Measurements from ENCODE around the gene ZNF778. TPM values are rescaled to one million over a fixed set of nuclear protein-coding genes. Genes with fewer than 3 reads are reported as not detected.
A peak's percentile ranks its signal among the peaks of the same experiment; 100 is the strongest.

ZNF778 gene
- total RNA-seq (1 to 10 TPM; 6.6 to 9.0 (median 8.0) TPM), polyA plus RNA-seq (1.6 TPM)
- long read RNA-seq, donor 1, full-length matches to known transcripts: 3 of 11 reads
- long read RNA-seq, donor 1, partial matches to known transcripts: 0 of 11 reads
- long read RNA-seq, donor 1, other reads (novel, unspliced or antisense): 8 of 11 reads
- long read RNA-seq, donor 2, partial matches to known transcripts: 0 of 4 reads
- long read RNA-seq, donor 2, other reads (novel, unspliced or antisense): 4 of 4 reads
- long read RNA-seq, donor 3, partial matches to known transcripts: 1 of 17 reads
- long read RNA-seq, donor 3, other reads (novel, unspliced or antisense): 14 of 17 reads
- long read RNA-seq, donor 4, partial matches to known transcripts: 0 of 2 reads
- long read RNA-seq, donor 4, other reads (novel, unspliced or antisense): 2 of 2 reads

DNA sequence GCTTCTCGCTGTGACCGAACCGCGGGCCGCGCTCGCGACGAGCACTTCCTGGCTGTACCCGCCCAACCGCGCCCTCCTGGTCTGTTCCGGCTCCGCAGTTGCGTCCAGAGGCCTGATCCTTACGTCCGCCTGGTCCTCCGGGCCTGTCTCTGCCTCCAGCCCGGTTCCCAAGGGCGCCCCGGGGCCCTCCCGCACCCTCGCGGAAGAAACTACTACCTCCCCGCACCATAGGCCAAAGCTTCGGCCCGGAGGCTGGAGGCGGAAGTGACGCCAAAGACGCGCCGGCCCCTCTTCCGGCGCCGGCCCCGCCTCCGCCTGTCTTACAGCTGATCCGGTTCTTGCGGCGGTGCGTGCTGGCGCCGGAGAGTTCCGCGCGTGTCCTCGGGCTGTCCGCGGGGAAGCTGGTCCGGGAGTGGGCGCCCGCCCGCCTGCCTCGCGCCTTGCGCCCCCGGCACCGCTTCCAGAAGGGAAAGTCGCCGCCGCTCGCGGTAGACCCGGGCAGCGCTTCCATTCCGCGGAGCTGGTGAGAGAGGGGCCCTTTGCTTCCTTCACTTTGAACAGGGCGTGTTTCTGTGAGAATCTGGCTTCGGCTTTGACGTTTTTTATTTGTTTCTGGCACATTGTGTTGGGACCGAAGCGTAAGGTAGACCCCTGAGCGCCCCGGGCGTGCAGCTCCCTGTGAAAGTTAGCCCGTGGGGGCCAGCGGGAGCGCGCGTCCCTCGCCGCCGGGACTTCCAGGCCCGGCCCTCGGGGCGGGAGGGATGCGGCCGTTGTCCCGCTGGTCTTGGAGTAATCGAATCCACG, at the start of gene ZNF778:
ZNF778 (plus strand) TSS at position 316 of the 804 bp plus-strand sequence. CDS start 3,425 bp downstream, outside the sequence.
- Histone ChIP-seq H3K27ac (ENCODE audit: low read length) (peak within 1 kb of the TSS; percentile 92), H3K4me3 (ENCODE audit: low read length) (peak within 1 kb of the TSS; percentile 83), H3K4me1 (ENCODE audit: control insufficient read depth, insufficient read depth, low read length) (no peaks in the 10 kb centered on the region), H3K27me3 (ENCODE audit: control insufficient read depth, insufficient read depth) (no peaks in the 10 kb centered on the region), H3K9me3 (ENCODE audit: control insufficient read depth, low read length) (no peaks in the 10 kb centered on the region)
- under 1% methylated on average over 91 of the region's 91 CpGs for WGBS
- intact Hi-C loops (cut with DNase I): loop anchor here in 3 of 4 donors (10.0 kb wide), 2 partner anchors 273 to 473 kb away; no protein-coding TSS in a partner anchor
- DNase-seq: peak; percentile 85 to 95 (median 92)
- ATAC-seq: peak; percentile 96

DNA sequence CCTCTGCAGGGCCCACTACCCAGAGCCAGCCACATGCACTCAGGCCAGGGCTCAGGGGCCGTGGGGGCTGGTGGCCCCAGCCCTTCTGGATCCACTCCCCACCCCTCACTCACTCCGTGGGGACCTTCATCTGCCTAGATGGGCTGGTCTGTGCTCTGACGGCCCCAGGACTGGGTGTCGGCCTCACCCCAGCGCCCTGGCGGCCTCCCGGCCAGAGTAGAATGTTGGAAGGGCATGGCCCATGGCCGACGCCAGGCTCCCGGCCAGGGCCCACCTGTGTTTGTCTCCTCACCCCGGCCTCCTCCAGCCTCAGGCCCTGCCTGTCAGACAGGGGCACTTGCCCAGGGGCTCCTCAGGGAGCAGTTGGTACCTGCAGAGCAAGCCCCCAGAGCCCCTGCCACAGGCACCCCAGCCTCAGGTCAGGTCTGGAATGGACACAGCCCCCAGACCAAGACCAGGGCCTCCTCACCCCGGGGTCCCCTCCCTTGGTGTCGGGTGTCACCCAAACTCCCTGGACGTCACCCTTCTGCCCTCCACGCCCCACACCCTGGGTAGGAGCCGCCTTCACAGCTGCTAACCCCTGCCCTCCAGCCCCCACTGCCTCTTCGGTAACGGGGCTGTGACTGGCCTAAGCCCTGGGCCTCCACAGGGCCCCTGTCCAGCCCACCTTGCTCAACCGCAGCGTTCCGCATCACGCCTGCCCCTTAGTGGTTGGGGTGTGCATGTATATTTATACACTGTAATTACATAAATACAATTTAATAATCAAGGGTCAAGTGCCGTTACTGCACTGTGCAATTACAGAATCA, 48.9 kb upstream of the ZNF778 start:
- Histone ChIP-seq H3K27ac (ENCODE audit: low read length) (no peak overlapping the region), H3K4me3 (ENCODE audit: low read length) (no peak overlapping the region), H3K4me1 (ENCODE audit: control insufficient read depth, insufficient read depth, low read length) (no peaks in the 10 kb centered on the region), H3K9me3 (ENCODE audit: control insufficient read depth, low read length) (no peaks in the 10 kb centered on the region), H3K27me3 (ENCODE audit: control insufficient read depth, insufficient read depth) (no peaks in the 10 kb centered on the region)
- intact Hi-C loops (cut with DNase I): loop anchor here in 3 of 4 donors (5.0 to 10.0 kb wide), 4 partner anchors 231 to 431 kb away; partner anchors contain the start of gene APRT (in 1 of the 3)
- DNase-seq: peak; percentile 11 to 56 (median 47)
- WGBS: 70% methylated on average over 23 of the region's 23 CpGs
- no peak for ATAC-seq

DNA sequence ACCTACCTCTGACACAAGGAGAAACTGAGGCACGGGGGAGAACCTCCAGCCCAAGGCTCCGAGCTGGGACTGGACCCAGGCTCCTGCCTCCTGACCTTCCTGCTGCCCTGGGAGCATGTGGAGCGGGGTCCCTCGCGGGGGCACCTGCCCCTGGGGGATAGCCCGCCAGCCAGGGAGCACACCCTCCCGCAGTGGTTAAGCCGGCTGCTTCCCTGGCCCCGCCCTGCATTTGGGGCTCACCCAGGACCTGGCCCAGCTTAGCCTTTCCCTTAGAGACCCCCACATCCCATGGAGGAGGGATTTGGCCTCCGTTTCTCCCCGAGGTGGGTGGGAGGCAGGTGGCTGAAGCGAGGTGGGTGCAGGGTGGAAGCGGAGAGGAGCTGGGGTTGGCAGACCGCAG, 47.7 kb upstream of the ZNF778 start:
- Histone ChIP-seq H3K9me3 (ENCODE audit: control insufficient read depth, low read length) (no peaks in the 10 kb centered on the region), H3K27ac (ENCODE audit: low read length) (no peak overlapping the region), H3K4me3 (ENCODE audit: low read length) (no peak overlapping the region), H3K27me3 (ENCODE audit: control insufficient read depth, insufficient read depth) (no peaks in the 10 kb centered on the region), H3K4me1 (ENCODE audit: control insufficient read depth, insufficient read depth, low read length) (no peaks in the 10 kb centered on the region)
- peak; percentile 14 to 53 (median 42) for DNase-seq
- no peak for ATAC-seq
- 80% methylated on average over 14 of the region's 14 CpGs for WGBS
- intact Hi-C loops (cut with DNase I): loop anchor here in 3 of 4 donors (5.0 to 10.0 kb wide), 4 partner anchors 232 to 432 kb away; partner anchors contain the start of gene APRT (in 1 of the 3)

DNA sequence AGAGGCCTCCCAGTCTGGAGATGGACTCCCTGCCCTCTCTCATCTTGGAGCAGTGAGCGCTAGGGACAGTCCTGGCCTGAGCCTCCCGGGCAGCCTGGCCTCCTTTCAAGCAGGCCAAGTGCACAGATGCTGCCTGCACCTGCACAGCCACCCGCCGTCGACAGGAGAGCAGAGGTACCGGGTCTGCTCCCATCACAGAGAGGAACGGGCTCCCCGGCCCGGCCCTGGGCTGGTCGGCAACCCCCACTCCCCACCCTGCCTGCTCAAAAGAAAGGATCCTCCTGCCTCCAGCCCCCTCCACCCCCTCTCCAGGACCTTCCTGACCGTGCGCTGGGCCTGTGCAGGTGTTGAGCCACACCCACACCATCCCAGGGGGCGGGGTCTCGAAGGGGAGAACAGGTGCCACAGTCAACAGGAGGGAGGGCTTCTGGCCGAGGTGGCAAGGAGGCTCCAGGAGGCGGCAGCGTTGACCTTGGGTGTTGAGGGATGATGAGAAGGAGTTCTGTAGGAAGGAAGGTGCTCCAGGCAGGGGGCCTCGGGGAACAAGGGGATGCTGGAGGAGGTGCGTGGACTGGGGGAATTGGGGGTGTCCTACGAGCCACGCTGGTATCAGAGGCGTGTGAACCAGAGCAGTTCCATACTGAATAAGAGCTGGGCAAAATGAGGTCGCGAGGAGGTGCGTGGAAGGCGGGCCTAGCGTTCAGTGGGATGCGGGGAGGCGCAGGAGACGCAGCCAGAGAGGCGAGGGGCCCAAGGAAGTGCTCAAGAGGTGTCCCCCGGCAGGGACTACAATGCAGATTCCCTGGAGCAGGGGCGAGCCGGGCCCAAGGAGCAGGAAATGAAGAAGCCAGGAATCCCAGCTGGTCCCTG, 46.9 kb upstream of the ZNF778 start:
- ATAC-seq (no peak), DNase-seq (peak; percentile 30 to 70 (median 39))
- Histone ChIP-seq H3K4me3 (ENCODE audit: low read length) (peak overlapping the region; percentile 22), H3K27me3 (ENCODE audit: control insufficient read depth, insufficient read depth) (no peaks in the 10 kb centered on the region), H3K4me1 (ENCODE audit: control insufficient read depth, insufficient read depth, low read length) (no peaks in the 10 kb centered on the region), H3K9me3 (ENCODE audit: control insufficient read depth, low read length) (no peaks in the 10 kb centered on the region), H3K27ac (ENCODE audit: low read length) (no peak overlapping the region)
- intact Hi-C loops (cut with DNase I): no loop called here
- 17% methylated on average over 34 of the region's 34 CpGs for WGBS

DNA sequence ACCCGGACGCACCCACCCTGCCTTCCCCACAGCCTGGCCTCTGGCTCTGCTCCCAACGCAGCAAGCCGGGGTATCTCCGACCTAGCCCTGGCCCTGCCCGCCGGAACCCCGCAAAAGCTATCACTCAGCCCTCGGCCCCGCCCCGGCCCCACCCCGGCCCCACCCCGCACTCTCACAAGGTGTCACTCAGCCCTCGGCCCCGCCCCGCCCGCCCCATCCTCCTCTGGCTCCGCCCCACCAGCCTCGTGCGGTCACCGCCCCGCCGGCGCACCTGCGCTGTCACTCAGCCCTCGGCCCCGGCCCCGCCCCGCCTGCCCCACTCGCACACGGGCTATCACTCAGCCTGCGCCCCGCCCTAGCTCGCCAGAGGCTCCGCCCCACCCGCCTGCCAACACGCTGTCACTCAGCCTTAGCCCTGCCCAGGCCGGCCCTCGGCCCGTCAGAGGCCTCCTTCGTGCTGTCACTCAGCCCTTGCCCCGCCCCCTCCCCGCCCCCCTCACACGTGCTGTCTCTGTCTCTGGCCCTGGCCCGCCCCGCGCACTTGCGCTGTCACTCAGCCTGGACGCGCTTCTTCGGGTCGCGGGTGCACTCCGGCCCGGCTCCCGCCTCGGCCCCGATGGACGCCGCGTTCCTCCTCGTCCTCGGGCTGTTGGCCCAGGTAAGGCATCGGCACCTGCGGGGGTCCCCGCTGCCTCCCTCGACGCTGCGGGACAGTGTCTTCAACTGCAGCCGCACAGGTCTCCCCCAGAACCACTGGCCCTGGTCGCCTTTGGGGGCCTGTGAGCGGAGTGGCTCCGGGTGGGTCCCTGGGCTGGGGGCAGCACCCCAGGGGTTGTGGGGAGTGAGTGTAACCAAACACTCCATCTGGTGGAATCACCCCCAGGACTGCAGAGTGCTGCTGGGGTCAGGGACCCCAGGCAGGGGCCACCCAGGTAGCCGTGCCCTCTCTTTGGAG, 46.0 kb upstream of the ZNF778 start, which contains the start of gene CDH15:
CDH15 (plus strand) TSS at position 533 of the 955 bp plus-strand sequence; CDS start at position 617, 84 bp downstream.
- 7% methylated on average over 74 of the region's 74 CpGs for WGBS
- Histone ChIP-seq H3K4me3 (ENCODE audit: low read length) (peak within 1 kb of the TSS; percentile 22), H3K27me3 (ENCODE audit: control insufficient read depth, insufficient read depth) (no peaks in the 10 kb centered on the region), H3K27ac (ENCODE audit: low read length) (no peak within 1 kb of the TSS), H3K4me1 (ENCODE audit: control insufficient read depth, insufficient read depth, low read length) (no peaks in the 10 kb centered on the region), H3K9me3 (ENCODE audit: control insufficient read depth, low read length) (no peaks in the 10 kb centered on the region)
- ATAC-seq (peak; percentile 90 to 91), DNase-seq (peak; percentile 92 to 97 (median 95))
- intact Hi-C loops (cut with DNase I): no loop called here

DNA sequence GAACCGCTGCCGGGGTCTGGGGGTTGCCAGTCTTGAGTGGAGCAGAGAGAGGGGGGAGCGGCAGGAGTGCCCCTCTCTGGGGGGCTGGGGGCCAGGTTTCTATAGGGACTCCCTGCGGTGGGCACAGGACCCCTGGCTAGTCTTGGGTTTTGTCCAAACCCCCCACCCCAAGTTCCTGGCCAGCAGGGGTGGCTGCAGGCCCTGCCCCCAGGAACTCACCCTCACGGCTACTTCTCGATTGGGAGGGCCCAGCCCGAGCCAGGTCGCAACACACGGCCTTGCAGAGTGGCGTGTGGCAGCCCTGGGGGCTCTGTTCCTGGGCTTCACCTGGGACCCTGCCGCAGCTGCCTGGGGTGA, 45.4 kb upstream of the ZNF778 start:
- DNase-seq: peak in 2 of 3 donors; percentile 43 to 70
- Histone ChIP-seq H3K4me3 (ENCODE audit: low read length) (no peak overlapping the region), H3K4me1 (ENCODE audit: control insufficient read depth, insufficient read depth, low read length) (no peaks in the 10 kb centered on the region), H3K9me3 (ENCODE audit: control insufficient read depth, low read length) (no peaks in the 10 kb centered on the region), H3K27me3 (ENCODE audit: control insufficient read depth, insufficient read depth) (no peaks in the 10 kb centered on the region), H3K27ac (ENCODE audit: low read length) (no peak overlapping the region)
- ATAC-seq: no peak
- 86% methylated on average over 11 of the region's 11 CpGs for WGBS
- intact Hi-C loops (cut with DNase I): no loop called here

DNA sequence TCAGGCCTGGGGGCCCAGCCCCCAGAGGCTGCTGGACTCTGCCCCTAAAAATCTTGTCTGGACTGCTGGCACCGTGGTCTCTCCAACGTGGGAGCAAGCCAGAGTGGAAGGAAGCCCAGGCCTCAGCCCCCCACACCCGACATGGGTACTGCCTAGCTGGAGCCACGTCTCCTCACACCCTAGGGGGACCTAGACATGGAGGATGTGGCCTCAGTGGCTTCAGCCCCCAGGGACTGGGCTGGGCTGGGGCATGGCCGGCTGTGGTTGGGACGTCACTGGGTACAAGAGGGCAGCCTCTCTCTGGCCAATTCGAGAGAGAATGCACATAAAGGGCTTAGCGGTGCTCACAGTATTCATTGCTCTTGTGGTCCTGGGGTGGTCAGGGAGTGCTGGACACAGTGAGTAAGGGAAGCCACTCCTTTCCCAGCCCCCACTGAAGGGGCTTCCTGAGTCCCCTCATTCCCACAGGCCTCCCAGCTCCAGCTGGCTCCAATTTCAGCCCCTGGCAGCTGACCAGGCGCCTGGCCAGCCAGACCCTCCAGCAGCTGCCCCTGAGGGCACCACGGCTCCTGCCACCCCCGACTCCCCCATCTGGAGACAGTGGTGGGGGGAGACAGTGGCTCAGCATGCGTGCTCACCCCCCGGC, 44.9 kb upstream of the ZNF778 start:
- Histone ChIP-seq H3K4me1 (ENCODE audit: control insufficient read depth, insufficient read depth, low read length) (no peaks in the 10 kb centered on the region), H3K27me3 (ENCODE audit: control insufficient read depth, insufficient read depth) (no peaks in the 10 kb centered on the region), H3K9me3 (ENCODE audit: control insufficient read depth, low read length) (no peaks in the 10 kb centered on the region), H3K4me3 (ENCODE audit: low read length) (no peak overlapping the region), H3K27ac (ENCODE audit: low read length) (no peak overlapping the region)
- intact Hi-C loops (cut with DNase I): no loop called here
- ATAC-seq: no peak
- WGBS: 46% methylated on average over 13 of the region's 13 CpGs
- DNase-seq: peak in 2 of 3 donors; percentile 41 to 62

DNA sequence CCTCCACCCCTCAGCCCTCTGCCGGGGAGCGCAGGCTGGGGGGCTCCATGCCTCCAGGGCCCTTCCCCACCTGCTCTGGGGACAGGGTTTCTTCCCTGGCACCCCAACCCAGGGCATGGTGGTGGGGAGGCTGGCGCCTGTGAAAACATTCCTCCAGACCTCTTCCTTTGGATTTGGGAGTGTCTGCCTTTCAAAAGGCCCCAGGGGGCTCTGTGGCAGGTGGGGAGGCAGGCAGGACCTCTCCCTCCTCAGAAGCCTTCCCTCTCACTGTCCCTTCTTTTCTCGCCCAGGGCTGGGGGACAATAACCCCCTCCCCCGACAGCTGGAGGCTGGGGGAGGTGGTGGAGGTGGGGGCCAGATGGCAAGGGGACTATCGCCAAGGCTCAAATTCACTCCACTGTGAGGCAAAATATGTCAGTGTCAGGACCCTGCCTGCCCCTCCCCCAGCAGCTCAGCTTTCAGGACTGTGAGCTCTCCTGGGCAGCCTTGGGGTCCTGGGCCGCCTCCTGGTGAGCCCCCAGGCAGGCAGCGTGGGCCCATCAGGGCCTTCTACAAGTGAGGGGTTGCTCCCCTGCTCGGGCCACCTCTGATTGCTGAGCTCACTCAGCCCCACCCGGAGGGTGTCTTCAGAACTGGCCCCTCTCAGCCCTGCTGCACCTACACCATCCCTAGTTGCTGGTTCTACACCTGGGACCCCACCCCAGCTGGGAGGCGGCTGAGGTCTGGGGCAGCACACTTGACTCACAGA, 44.2 kb upstream of the ZNF778 start:
- no peaks in the 10 kb centered on the region for H3K9me3 ChIP-seq (ENCODE audit: control insufficient read depth, low read length)
- no peak for ATAC-seq
- DNase-seq: peak in 1 of 3 donors; percentile 39
- H3K4me3 ChIP-seq (ENCODE audit: low read length): no peak overlapping the region
- WGBS: 72% methylated on average over 11 of the region's 11 CpGs
- no peaks in the 10 kb centered on the region for H3K27me3 ChIP-seq (ENCODE audit: control insufficient read depth, insufficient read depth)
- no peaks in the 10 kb centered on the region for H3K4me1 ChIP-seq (ENCODE audit: control insufficient read depth, insufficient read depth, low read length)
- intact Hi-C loops (cut with DNase I): no loop called here
- H3K27ac ChIP-seq (ENCODE audit: low read length): no peak overlapping the region

All from right cardiac atrium (tissue), 5 donors.